Neural cell (in vitro differentiated cells): ENCODE data around the gene ARHGAP10.

Experiments
- EZH2 ChIP-seq: fragments of 200-600, 300-800 bp; shearing (Covaris generic), sonication (generic); IDR thresholded peaks from 2 replicates; pipeline ENCODE4 v1.6.1; 2014; ENCODE audit warnings: antibody characterized with exemption, low read length, borderline replicate concordance, mild to moderate bottlenecking; ENCODE audit not compliant: insufficient read depth, poor library complexity, severe bottlenecking
- TAF1 ChIP-seq: IDR thresholded peaks from 2 replicates; pipeline ENCODE4 v1.6.1; 2012; ENCODE audit warnings: low read depth
- TF ChIP-seq, protein P1 (sequence below): fragments of 450-650 bp; IDR thresholded peaks from 2 replicates; pipeline ENCODE4 v1.5.1; 2014; ENCODE audit warnings: antibody characterized with exemption, mild to moderate bottlenecking, moderate library complexity; ENCODE audit not compliant: poor library complexity, severe bottlenecking

DNA sequence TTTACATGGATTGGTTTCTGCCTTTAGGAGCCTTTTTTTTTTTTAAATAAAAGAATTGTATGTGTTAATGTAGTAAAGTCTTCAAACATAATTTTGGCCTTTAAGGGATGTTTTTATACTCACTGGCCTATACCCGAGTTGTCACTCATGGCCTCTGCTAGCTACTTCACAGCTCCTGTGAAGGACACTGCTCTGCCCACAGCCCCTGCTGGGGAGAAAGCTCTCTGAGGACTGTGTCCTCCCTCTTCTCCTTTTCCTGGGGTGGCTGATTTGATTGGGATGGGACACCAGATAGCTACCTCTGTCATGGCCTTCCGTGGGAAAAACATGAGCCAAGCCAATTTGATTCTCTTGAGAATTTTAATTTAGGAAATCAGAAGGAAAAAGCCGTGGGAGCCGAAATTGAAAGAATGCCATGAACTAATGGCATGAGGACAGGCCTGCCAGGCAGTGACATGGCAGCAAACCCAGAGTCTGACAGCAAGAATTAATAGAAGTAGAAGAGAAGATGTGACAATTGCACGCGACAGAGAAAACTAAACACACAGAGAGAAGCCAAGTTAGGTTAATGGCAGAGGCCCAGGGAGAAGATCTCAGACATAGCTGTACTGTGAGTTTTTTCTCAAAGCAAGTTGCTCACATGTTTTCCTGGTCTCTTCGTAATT is 81.4 kb downstream of the ARHGAP10 start:
- TF ChIP-seq, protein P1, sequence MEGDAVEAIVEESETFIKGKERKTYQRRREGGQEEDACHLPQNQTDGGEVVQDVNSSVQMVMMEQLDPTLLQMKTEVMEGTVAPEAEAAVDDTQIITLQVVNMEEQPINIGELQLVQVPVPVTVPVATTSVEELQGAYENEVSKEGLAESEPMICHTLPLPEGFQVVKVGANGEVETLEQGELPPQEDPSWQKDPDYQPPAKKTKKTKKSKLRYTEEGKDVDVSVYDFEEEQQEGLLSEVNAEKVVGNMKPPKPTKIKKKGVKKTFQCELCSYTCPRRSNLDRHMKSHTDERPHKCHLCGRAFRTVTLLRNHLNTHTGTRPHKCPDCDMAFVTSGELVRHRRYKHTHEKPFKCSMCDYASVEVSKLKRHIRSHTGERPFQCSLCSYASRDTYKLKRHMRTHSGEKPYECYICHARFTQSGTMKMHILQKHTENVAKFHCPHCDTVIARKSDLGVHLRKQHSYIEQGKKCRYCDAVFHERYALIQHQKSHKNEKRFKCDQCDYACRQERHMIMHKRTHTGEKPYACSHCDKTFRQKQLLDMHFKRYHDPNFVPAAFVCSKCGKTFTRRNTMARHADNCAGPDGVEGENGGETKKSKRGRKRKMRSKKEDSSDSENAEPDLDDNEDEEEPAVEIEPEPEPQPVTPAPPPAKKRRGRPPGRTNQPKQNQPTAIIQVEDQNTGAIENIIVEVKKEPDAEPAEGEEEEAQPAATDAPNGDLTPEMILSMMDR: no peak
- TF ChIP-seq EZH2: no peak
- TF ChIP-seq TAF1: no peak
